ENCODE measurements around the gene CEP70. TPM values are rescaled to one million over a fixed set of nuclear protein-coding genes. Genes with fewer than 3 reads are reported as not detected.

The CEP70 gene
- polyA plus RNA-seq, 1 donor: 19.0 TPM

- DNase-seq: no peak
These were observed 144.6 kb downstream of the CEP70 start for GRCh38 chr3:138449490-138449889.

- DNase-seq: no peak
These were observed 145.4 kb downstream of the CEP70 start for GRCh38 chr3:138448631-138449030.

- no peak for DNase-seq
These were observed 148.4 kb downstream of the CEP70 start for GRCh38 chr3:138445654-138446053.

GRCh38 chr3:138445236-138445635, 148.8 kb downstream of the CEP70 start:
- DNase-seq: no peak

Other genes with a start within 250 kb of the CEP70 start
- 75.7 TPM for gene MRAS, start 245.7 kb downstream of the CEP70 start, polyA plus RNA-seq (ENCODE audit: insufficient read length)
- 15.9 TPM for gene ESYT3, start 159.6 kb downstream of the CEP70 start, polyA plus RNA-seq (ENCODE audit: insufficient read length)
- gene FAIM, start 14.5 kb upstream of the CEP70 start, polyA plus RNA-seq (ENCODE audit: insufficient read length): 12.1 TPM
- gene PIK3CB, start 240.7 kb upstream of the CEP70 start, polyA plus RNA-seq (ENCODE audit: insufficient read length): 12.1 TPM